HuH-7.5 (cell line): Measurements from ENCODE around the gene LYST.

ENCODE experiments used
- DNase-seq: peaks from one replicate; pipeline ENCODE4 v3.0.0; 2011; ENCODE audit warnings: low spot score

The LYST gene

DNA sequence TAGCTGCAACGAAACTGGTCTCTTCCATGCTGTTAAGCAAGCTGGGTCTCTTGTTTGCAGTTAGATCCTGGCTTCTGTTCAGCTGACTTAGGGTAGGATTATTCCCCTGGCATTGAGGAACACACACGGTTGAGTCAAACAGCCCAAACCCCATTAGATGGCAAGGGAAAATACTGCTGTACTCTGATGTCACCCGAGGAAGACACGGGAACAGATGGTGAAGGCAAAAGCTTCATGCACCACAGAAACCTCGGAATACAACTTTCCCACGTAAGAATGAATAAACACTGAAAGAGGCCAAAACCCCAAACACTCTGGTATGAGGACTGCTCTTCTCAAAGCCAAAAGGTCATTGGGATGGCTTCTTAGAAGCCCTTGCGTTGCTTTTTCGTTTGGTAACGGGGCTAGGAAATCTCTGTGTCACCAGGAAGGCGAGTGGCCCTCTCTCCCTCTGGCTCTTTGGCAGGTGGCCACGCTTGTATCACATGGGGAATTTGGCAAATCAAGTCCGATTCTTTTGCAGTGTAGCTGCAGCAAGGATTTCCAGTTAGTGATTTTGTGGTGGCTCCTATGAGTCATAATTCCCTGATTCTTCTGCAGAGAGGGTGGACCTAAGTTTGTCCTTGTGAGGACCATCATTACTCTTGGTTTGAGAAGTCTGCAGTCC lies 16.7 kb upstream of the LYST start:
- DNase-seq = no peak

DNA sequence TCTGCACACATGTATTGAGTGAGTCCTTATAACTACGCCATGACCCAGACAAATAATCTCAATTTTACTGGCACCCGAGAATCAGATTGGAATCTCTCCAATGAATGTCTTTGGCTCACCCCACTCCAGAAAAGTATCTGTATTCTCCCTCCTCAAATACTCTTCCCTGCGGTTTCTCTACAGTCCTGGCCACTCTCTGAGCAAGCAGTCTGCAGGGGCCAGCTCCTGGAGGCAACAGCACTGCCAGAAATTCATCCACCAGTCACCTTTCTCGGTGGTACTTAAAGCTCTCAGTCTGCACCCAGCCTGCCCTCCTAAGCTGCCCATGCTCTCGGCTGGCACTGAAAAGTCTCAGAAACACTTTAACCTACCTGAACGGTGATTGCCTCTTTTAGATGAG lies 16.1 kb upstream of the LYST start:
- no peak for DNase-seq

DNA sequence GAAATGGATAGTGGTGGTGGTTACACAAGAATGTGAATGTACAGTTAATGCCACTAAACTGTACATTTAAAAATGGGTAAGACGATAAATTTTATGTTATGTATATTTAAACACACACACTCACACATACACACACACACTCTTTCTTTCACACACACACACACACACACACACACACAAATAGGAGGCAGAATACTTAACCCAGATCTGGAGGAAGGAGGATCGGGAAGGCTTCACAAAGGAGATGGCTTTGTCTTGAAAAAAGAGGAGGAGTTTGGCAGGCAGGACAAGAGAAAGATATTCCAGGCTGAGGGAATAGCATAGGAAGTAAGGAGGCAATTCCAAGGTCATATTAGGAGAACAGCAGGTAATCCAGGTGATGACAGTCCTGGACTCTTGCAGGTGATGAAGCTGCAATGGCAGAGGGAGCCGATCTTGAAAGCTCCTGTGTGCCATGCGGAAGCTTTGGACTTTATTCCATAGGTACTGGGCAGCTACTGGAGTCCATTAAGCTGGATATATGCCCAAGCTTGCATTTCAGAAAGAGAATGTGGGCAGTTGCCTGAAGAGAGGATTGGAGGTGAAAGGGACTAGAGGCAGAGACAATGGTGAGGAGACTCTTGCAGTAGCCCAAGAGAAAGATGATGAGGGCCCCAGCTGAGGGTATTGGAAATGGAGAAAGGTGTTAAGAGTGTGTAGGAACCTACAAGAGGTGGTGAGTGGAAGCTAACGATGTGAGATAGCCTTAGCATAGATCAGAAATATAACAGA lies 15.4 kb upstream of the LYST start:
- DNase-seq = no peak

DNA sequence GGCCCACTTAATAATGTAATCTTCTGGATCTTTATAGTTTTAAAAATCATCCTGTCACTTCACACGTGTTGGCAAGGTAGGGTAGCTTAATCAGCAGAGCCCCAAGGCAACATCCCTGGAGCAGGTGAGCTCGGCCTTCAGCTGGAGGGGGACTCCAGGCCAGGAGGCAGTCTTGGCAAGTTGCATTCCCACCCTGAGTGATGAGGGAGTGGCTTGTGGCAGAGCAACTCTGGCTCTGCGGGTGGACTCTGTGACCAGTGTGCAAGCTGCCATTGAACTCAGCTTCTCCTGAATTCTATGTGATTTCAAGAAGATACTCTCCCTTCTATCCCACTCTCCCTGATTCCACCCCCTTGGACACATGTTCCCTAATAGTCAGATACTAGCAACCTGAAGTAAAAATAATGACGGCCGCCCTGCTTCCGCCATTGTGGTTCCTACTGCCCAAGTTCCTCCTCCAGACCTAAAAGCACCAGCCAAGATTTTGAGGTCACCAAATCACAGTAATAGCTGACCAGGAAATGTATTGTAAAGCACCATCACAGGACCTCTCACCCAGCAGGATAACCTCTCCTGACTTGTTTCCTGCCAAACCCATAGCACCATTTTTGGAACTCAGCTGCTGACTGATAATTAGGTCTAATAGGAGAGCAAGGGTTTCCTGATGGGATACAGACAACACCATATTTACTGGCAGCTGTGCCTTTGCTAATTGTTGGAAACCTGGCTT lies 11.5 kb upstream of the LYST start:
- DNase-seq = no peak

DNA sequence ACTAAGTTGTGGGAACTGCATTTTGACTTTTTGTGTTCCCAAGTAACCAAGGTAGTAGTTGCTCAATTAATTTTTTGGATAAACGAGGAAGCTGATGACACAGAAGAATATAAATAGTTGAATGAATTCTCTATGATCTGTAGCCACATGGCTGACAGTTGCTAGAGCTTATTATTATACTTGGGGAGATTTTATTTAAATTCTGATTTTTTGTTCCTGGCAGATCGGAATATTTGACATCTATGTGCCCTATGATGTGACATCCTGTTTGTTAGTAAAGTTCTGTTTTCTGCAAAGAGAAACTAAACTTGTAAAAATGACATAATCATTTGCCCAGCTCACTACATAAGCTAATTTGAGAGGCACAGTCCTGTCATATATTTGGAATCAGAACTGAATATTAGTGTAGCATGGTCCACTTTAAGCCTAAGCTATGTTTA lies 9.7 kb upstream of the LYST start:
- no peak for DNase-seq

DNA sequence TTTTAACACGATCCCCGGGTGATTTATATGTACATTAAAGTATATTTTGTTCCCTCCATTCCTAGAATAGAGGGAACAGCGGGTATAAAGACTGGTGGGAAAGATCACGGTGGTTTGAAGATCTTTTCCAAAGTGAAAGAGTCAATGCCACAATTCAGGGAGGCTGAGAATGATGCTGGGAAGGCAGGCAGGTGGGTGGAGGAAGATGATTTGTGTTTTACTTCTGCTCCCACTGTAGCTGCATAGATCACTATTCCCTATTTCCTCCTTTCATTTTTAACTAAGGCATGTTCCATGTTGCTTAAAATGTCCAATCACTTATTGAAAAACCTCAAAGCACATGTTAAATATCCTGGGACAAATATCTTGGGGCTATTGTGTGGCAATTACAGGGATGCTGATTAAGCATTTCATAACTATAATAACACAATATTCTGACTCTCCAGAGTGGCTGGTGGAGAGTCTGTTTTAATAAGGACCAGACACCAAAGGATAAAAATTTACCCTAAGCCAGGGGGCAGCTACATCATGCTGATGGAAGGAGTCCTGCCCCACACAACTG lies 8.4 kb upstream of the LYST start:
- no peak for DNase-seq

DNA sequence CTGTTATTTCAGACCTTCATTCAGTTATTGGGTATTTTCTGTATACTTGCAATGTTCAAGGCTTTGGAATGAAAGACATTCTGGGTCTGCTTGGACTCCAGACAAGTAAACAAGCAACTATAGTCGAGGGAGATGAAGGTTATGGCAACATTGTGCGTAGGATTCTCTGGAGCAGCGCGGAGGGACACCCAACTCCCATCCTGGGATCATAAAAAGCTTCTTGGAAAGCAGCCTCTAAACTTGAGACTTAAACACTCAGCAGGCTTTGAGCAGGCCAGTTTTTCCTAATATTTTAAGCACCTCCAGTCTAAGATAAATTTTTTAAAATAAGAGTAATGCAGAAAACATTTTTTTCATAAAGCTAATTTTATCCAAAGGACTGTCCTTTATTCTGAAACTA lies 7.6 kb upstream of the LYST start:
- DNase-seq = no peak

DNA sequence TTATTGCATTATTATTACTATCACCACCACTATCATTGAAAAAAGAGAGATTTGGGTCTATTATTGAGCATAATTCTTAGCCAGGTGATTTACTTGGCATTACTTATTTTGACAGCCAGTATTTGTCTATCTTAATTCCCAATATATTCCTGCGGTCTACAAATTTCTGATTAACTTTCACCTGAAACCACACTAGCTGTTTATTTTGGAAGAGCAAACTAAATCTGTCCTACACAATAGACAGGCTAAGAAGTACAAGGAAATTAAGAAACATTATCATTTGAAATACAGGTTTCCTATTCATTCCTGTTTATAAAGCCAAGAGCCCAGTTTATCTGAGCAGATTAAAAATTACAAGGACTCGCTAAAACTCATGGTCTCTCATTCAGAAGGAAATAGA lies 6.9 kb upstream of the LYST start:
- no peak for DNase-seq

DNA sequence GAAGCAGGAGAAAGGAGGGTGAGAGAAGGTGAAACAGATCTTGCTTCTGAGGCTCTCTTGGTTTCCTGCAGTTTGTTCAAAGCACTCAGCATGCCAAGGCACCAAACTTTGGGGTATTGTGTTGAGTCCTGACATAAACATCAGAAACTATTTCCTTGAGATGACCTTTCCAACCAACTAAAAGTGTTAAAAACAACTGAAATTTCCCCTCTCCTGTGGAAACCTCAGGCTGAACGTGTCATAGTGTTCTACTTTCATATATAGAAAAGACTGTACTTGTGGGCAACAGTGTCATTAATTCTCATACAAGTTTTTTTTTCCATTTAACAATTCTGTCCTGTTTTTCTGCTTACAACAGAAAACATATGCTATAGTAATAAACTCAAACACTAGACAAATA lies 6.3 kb upstream of the LYST start:
- no peak for DNase-seq

DNA sequence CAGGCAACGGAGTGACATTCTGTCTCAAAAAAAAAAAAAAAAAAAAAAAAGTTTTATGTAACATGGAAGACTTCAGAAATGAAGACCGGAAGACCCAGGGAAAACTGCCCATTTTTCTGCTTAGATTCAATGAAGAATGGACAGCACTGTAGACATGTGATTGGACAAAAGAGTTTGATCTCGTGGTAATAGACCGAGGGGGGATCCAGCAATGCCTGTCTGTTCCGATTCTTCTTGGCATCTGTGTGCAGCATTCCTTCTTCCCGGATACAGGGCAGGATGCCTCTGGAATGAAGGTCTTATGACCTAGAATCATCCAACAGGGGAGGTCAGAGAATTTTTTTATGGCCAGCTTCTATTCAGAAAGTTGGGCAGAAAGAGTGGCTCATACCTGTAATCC lies 5.6 kb upstream of the LYST start:
- DNase-seq = no peak

DNA sequence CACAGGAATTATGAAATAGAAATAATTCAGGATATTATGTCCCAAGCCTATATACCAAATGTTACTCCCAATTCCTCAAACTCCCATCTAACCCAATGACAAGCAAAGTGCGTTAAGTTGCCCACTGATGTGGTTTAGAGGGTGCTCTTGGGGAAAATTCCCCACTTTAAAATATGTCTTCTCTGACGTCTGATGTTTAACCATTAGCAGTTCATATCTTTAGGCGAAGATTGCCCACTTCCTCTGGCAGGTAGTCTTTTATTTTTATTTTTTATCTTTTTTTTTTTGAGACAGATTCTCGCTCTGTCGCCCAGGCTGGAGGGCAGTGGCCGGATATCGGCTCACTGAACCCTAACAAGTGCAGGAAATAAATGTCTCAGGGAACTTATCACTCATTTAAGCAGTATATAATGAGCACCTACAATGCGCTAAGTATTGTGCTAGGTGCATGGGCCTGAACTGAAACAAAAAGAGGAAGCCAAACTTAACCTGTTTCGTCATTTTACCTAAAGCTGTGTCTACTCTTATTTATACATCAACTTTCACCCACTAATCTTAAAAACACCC lies 1.3 kb upstream of the LYST start:
- no peak for DNase-seq

DNA sequence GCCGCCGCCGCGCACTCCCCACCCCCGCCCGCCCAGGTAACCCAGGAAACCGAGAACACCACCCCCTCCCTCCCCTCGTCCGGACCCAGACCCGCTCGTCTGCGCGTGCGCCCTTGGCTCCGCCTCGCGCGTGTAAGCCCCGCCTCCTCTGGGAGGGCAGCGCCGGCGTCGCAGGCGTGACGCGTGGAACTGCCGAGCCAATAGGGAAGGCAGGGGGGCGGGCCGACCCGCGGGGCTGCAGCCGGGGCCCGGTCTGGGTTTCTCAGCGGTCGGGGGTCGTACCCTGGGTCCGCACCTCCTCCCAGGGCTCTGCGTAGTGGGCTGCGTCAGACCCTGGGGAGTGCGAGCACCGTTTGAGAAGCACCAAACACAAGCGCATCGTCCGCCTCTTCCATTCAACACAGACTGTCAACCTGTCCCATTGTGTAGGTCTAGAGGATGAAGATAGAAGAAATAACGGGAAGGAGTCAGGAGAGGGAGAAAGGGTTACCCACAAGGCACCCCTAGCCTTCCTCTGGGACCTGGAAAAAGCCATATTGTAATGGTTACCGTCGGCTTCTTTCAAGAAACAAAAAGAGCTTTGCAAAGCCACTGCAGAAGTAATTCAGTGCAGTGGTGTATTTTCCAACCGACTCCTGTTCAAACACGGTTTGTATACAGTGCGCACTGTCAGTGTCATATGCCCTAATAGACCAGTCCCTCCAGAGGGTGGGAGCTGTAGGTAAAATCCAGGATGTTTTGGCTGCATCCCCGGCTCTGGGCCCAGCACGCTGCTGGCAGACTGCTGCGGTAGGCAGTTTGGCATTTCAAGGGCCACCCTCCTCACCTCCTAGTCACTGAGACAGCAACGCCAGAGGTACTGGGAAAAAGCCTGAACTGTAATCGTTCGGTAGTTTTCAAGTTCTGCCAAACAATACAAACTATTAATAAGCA lies 473 bp upstream of the LYST start:
- peak; percentile 86 for DNase-seq

DNA sequence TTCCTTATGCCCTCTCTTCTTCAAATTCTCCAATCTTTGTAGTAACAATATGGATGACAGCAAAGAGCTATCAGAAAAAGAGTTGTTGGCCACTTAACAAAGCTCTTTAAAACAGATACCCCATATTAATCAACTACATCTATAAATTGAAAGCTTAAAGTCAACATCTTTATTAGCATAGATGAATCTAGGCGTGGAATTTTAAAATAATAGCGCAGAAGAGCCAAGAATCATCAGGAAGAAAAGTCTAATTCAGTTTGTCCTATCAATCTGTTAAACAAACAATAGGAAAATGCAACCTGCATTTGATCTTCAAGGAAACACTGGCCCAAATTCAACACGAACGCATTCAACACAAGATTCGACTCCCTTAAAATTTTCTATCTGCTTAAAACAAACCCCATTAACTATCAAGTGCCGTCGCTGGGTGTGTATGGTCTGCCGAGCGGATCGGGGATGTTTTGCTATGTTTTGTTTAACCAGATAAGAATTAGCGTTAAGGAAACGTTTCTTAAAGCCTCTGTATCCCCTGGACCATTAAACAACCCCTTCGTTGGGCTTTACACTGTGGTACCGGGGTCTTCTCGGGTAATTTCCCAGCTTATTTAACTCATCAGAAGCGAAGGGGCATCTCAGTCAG lies 1.0 kb downstream of the LYST start:
- no peak for DNase-seq

DNA sequence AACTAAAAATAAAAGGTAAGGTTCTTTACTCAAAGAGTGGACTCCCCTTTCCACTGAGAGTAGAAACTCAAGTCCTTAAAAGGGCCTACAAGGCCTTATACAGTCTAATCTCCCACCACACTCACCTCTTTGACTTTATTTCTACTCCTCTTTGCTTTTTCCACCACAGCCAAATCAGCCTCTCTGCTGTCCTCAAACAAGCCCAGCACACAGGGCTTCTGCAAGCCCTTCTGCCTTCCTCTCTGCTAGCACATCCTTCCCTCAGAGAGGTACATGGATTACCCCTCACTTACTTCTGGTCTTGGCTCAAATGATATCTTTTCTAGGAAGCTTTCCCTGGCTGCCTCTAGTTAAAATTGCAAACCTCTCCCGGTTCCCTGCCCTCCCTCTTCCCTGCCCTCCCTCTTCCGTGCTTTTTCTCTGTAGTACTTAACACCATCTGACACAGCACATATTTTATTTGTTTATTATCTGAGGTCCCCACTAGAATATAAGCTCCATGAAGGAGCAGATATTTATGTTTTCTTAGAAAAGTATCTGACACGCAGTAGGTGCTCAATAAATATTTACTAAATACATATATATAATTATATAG lies 1.7 kb downstream of the LYST start:
- DNase-seq = no peak

DNA sequence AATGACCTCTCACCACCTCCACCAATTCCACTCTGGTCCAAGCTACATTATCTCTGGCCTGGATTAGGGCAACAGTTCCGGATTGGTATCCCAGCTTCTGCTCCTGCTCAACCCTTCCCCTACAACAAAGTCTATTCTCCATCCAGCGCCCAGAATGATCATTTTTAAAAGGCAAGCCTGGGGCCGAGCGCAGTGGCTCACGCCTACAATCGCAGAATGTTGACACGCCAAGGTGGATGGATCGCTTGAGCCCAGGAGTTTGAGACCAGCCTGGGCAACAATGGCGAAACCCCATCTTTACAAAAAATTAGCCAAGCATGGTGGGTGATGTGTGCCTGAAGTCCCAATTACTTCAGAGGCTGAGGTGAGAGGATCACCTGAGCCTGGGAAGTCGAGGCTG lies 2.2 kb downstream of the LYST start:
- no peak for DNase-seq

DNA sequence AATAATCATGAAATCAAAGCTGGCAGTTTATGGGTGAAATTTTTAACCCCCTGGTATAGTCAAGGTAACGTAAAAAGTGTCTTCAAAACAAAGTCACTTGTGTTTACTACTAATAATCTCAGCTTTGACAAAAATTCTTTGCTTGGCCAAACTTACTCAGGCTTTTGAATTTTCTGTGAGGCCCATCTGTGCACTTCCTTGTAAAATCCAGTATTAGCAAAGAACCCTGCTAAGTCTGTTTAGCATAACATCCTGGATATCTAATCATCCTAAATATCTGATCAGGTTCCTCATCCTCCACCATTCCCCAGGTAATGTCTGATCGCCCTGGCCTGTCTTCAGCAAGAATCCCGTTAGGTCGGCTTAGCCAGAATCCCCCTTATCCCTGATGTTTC lies 3.0 kb downstream of the LYST start:
- no peak for DNase-seq

DNA sequence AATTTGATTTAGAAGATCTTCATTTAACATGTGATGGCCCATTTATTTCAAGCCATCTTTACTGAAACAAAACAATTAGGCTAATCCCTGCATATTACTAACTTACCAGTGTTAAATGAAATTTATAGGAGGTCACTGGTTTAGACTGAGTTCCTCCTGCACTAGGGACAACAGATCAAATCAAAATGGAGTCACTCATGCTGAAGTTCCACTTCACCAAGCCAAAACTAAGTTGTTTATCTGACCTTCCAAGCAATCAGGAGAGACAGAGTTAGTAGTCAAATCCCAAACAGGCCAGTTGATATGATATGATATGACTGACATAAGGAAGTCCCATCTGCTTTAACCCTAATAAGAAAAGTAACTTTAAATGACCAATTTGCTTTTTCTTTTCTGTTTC lies 4.8 kb downstream of the LYST start:
- no peak for DNase-seq

DNA sequence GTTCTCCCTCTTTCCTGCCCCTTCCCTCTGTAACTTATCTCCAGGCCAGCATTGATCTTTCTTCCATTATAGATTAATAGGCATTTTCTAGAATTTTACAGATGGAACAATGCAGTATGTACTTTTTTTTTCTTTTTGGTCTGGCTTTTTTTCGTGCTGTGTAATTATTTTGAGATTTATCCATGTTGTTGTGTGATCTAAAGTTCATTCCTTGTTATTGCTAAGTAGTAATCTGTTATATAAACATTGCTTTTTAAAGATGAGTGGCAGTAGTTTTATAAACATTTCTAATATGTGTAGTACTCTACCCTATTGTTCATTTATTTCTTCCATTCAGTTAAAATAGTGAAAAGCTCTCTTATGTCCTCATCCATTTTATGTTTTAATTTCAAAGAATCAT lies 5.9 kb downstream of the LYST start:
- no peak for DNase-seq

DNA sequence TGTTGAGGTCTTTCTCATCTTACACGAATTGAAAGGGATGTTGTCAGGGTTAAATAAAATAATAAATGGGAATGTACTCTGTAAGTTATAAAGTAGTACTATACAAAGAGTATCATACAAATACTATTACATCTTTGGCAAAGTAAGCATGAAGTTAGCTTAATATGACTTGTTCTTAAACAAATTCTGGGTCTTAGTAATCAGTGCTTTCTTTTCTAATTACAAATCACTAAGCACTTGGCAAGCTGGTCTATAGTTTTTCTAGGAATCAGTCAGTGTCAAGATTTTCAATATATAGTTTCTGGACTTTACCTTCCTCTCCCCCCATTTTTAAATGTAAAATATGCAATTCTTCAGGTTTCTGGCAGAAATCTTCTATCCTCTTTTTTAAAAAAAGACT lies 6.9 kb downstream of the LYST start:
- no peak for DNase-seq

DNA sequence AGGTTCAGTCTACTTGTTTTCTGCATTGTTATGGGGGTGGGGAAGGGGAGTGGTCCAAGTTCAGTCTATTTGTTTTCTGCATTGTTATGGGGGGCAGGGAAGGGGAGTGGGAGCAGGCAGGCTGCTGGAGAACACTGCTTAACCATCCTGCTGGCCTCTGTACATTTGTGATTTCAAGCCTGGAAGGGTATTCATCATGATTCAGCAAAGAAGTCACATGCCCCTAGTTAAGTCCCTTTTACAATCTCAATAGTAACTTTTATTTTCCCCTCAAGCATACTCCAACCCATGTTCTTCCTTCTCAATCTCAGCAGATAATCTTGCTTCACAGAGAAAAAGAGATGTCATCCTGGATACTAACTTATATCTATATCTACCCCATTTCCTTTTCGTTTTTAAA lies 7.9 kb downstream of the LYST start:
- no peak for DNase-seq

DNA sequence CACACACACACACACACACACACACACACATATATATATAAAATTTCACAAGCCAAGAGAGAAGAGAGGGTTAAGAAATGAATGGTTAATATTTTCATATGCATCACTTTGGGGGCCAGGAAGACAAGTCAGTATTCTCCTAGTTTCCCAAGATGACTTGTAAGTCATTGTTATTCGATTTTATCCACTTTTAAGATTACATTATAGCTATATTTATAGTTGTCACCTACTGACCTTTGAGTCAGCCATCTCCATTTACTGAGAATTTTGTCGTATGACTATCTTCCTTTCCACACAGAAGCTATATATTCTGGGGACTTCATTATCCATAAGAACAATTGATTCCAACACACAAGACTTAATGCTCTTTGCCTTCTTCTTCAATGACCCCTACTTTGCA lies 8.9 kb downstream of the LYST start:
- DNase-seq = no peak
